Kidney epithelial cell (primary cell): ENCODE data around the gene SKIC8. TPM values are rescaled to one million over a fixed set of nuclear protein-coding genes. Genes with fewer than 3 reads are reported as not detected.

ENCODE experiments used
- DNase-seq: peaks from one replicate; pipeline ENCODE4 v3.0.0-alpha.2; 2010; ENCODE audit warnings: low read depth
- H3K27me3 ChIP-seq: 2 replicates; pipeline ENCODE4 v1.6.0; 2011; ENCODE audit warnings: low read length; ENCODE audit not compliant: control insufficient read depth, insufficient read depth
- H3K36me3 ChIP-seq: 2 replicates; pipeline ENCODE4 v1.5.1; 2011; ENCODE audit warnings: low read length; ENCODE audit not compliant: control insufficient read depth, insufficient read depth
- H3K4me3 ChIP-seq: 2 replicates; pipeline ENCODE4 v1.5.1; 2011; ENCODE audit warnings: low read depth, mild to moderate bottlenecking, control low read depth, low read length
- total RNA-seq: library from RNA; depleted of rRNA; stranded (reverse); fragments of >200 nt; gene quantifications from 2 replicates; pipeline ENCODE4 v1.2.3, GENCODE V29; 2015
- TF ChIP-seq, protein P1 (sequence below): IDR thresholded peaks from 2 replicates; pipeline ENCODE4 v1.5.1; 2011; ENCODE audit warnings: mild to moderate bottlenecking, moderate library complexity, low read length, control low read depth, inconsistent platforms; ENCODE audit not compliant: insufficient read depth, poor library complexity, severe bottlenecking

The SKIC8 gene
- total RNA-seq, 1 donor from 2014 or later = 51.1 TPM

DNA sequence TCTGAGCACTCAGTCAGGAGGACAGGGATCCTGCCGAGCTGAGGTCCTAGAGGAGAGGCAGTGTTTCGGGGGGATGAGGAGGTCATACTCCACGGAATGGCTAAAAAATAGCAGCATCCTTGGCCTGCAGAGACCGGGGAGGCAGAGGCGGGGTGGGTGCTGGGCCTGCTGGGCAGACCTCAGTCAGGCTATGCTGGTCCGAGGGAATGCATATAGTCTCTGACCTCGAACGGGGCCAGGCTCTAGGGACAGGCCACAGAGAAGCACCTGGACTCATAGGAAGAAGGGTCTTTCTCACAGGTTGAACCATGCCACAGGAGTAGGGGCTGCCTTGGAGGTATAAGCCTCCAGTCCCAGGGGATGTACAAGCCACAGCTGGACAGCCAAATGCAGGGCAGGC lies 14.0 kb upstream of the SKIC8 start:
- peaks cover 3% of the 10 kb centered on the region for H3K27me3 ChIP-seq
- no peaks in the 10 kb centered on the region for H3K36me3 ChIP-seq
- DNase-seq = no peak
- TF ChIP-seq, protein P1, sequence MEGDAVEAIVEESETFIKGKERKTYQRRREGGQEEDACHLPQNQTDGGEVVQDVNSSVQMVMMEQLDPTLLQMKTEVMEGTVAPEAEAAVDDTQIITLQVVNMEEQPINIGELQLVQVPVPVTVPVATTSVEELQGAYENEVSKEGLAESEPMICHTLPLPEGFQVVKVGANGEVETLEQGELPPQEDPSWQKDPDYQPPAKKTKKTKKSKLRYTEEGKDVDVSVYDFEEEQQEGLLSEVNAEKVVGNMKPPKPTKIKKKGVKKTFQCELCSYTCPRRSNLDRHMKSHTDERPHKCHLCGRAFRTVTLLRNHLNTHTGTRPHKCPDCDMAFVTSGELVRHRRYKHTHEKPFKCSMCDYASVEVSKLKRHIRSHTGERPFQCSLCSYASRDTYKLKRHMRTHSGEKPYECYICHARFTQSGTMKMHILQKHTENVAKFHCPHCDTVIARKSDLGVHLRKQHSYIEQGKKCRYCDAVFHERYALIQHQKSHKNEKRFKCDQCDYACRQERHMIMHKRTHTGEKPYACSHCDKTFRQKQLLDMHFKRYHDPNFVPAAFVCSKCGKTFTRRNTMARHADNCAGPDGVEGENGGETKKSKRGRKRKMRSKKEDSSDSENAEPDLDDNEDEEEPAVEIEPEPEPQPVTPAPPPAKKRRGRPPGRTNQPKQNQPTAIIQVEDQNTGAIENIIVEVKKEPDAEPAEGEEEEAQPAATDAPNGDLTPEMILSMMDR = no peak
- no peak overlapping the region for H3K4me3 ChIP-seq

DNA sequence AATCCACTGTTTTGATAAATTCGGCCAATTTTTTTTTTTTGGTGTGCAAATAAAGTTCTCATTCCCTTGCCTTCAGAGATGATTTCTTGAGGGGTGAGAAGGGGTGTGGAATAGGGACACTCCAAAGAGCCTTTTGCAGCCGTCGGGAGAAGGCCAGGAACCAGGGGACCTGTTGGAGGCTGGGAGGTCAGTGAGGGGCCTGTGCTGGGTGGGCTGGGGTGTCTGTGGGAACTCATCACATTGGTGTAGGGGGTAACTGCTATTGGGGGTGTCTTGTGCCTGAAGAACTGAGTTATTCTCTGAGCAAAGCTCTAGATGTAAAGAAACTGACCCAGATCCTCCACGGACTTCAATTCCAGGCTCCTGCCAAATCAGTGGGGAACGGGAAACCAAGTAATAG lies 13.5 kb upstream of the SKIC8 start:
- TF ChIP-seq, protein P1 = no peak
- no peaks in the 10 kb centered on the region for H3K36me3 ChIP-seq
- no peak overlapping the region for H3K4me3 ChIP-seq
- no peak for DNase-seq
- H3K27me3 ChIP-seq = peaks cover 3% of the 10 kb centered on the region

GRCh38 chr15:78312536-78312935 lies 13.1 kb upstream of the SKIC8 start:
- Histone ChIP-seq H3K4me3 (no peak overlapping the region), H3K36me3 (no peaks in the 10 kb centered on the region), H3K27me3 (peaks cover 3% of the 10 kb centered on the region)
- TF ChIP-seq, protein P1 = no peak
- no peak for DNase-seq

GRCh38 chr15:78311292-78311691 lies 11.9 kb upstream of the SKIC8 start:
- Histone ChIP-seq H3K36me3 (no peaks in the 10 kb centered on the region), H3K27me3 (peaks cover 3% of the 10 kb centered on the region), H3K4me3 (no peak overlapping the region)
- TF ChIP-seq, protein P1 = no peak
- no peak for DNase-seq

DNA sequence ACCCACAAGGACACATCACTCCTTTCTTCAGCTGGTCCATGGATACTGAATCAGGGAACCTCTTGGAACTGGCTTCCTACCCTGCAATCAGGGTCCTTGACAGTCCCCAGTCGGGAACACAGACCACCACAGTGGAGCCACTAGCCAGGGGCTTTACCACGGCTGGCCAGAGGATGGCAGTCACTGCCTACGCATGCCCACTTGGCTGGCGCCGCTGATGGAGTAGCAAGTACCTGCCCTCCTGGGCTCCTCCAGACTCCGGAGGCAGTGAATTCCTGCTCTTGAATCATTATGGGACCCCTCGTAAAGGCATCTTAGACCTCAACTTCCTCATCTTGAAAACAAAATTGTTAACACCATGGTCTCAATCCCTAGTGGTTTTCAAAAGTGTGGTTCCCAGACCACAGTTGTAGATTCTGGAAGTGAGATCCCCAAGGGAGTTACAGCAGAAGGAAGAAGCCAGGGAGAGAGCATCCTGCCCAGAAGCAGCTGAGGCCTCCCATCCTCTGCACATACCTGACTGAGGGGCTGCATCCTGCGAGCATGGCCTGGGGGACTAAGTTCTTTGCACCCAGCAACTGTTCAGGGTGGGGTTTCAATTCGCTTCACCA lies 9.1 kb upstream of the SKIC8 start:
- H3K36me3 ChIP-seq = no peaks in the 10 kb centered on the region
- H3K27me3 ChIP-seq = peaks cover 3% of the 10 kb centered on the region
- DNase-seq = no peak
- no peak overlapping the region for H3K4me3 ChIP-seq
- TF ChIP-seq, protein P1 = peak; percentile 96

- Histone ChIP-seq H3K27me3 (peaks cover 3% of the 10 kb centered on the region), H3K36me3 (no peaks in the 10 kb centered on the region), H3K4me3 (no peak overlapping the region)
- DNase-seq = no peak
- TF ChIP-seq, protein P1 = no peak
These were observed 8.6 kb upstream of the SKIC8 start for GRCh38 chr15:78307976-78308375.
